H1 (cell line): ENCODE measurements around the gene GRIA4. TPM values are rescaled to one million over a fixed set of nuclear protein-coding genes. Genes with fewer than 3 reads are reported as not detected.

Experiments used
- CTCF ChIA-PET: fragments of 300-600 bp; sonication (Branson Sonifier 250); formaldehyde crosslinking; loops from one replicate; lab custom pipeline; 2021; ENCODE audit not compliant: partially characterized antibody; lab: Charles Lee
- POLR2A ChIA-PET: fragments of 300-600 bp; sonication (Branson Sonifier 250); formaldehyde crosslinking; loops from one replicate; lab custom pipeline; 2021; ENCODE audit warnings: inconsistent platforms; ENCODE audit not compliant: partially characterized antibody; lab: Charles Lee
- DNase-seq, 2 experiments: peaks; one replicate each; pipeline versions ENCODE4 v3.0.0 to v3.0.0-alpha.2; 2010 to 2022; ENCODE audit warnings: low spot score in 2 of 2, low read depth in 1 of 2, mixed read lengths in 1 of 2
- FAIRE-seq: peaks from 2 replicates; lab custom pipeline; 2011; peaks lifted over from hg19 to GRCh38; lab: Jason Lieb, UNC
- H2AFZ ChIP-seq: 2 replicates; pipeline ENCODE4 v1.8.1; 2012; ENCODE audit warnings: low read length, inconsistent platforms
- H2AK5ac ChIP-seq: 2 replicates; pipeline ENCODE4 v1.6.1; 2013; ENCODE audit warnings: low read depth, low read length
- H2BK120ac ChIP-seq: replicated peaks from 2 replicates; pipeline ENCODE3; 2013; ENCODE audit warnings: low read depth, low read length, inconsistent platforms
- H2BK12ac ChIP-seq: 2 replicates; pipeline ENCODE4 v1.6.1; 2013; ENCODE audit warnings: low read depth, low read length
- H2BK15ac ChIP-seq: 2 replicates; pipeline ENCODE4 v1.6.1; 2013; ENCODE audit warnings: low read length
- H2BK20ac ChIP-seq: 2 replicates; pipeline ENCODE4 v1.6.1; 2013; ENCODE audit warnings: low read length
- H2BK5ac ChIP-seq: 2 replicates; pipeline ENCODE4 v1.6.1; 2013; ENCODE audit warnings: low read depth, low read length
- H3K14ac ChIP-seq: 2 replicates; pipeline ENCODE4 v1.6.1; 2013; ENCODE audit warnings: inconsistent platforms; ENCODE audit not compliant: insufficient read length
- H3K18ac ChIP-seq: 2 replicates; pipeline ENCODE4 v1.6.1; 2013; ENCODE audit warnings: low read length; ENCODE audit errors: extremely low read depth
- H3K23ac ChIP-seq: 2 replicates; pipeline ENCODE4 v1.6.1; 2013; ENCODE audit warnings: inconsistent platforms; ENCODE audit not compliant: insufficient read length
- H3K23me2 ChIP-seq: 2 replicates; pipeline ENCODE4 v1.6.1; 2013; ENCODE audit warnings: low read depth, low read length
- H3K27ac ChIP-seq: 2 replicates; pipeline ENCODE4 v1.6.1; 2011; ENCODE audit warnings: low read depth, low read length, inconsistent platforms
- H3K27me3 ChIP-seq, 4 experiments: replicated peaks in 1 of 4; 1 replicate in 1 of 4; 2 replicates in 3 of 4; pipeline versions ENCODE4 v1.6.1 to v1.8.1; 2011 to 2013; ENCODE audit warnings: low read length in 3 of 4, mild to moderate bottlenecking in 3 of 4, inconsistent platforms in 2 of 4, mixed read lengths in 2 of 4, moderate library complexity in 1 of 4; ENCODE audit not compliant: control insufficient read depth in 3 of 4, insufficient read depth in 3 of 4; ENCODE audit errors: extremely low read depth in 1 of 4
- H3K36me3 ChIP-seq, 4 experiments: 2 replicates each; pipeline versions ENCODE4 v1.6.1 to v1.8.1; 2011 to 2013; ENCODE audit warnings: mild to moderate bottlenecking in 4 of 4, low read length in 3 of 4, moderate library complexity in 2 of 4, control low read depth in 1 of 4, inconsistent platforms in 1 of 4; ENCODE audit not compliant: insufficient read depth in 4 of 4, control insufficient read depth in 2 of 4
- H3K4ac ChIP-seq: replicated peaks from 2 replicates; pipeline ENCODE3; 2013; ENCODE audit warnings: low read length, low read depth, mixed read lengths, inconsistent platforms; ENCODE audit not compliant: insufficient read length
- H3K4me1 ChIP-seq, 4 experiments: replicated peaks in 1 of 4; 1 replicate in 1 of 4; 2 replicates in 3 of 4; pipeline versions ENCODE4 v1.6.1 to v1.8.1; 2011 to 2013; ENCODE audit warnings: low read length in 3 of 4, inconsistent platforms in 2 of 4, mixed read lengths in 1 of 4; ENCODE audit not compliant: insufficient read depth in 4 of 4, control insufficient read depth in 3 of 4
- H3K4me2 ChIP-seq, 2 experiments: 2 replicates each; pipeline versions ENCODE4 v1.6.1 to v1.8.1; 2011 to 2013; ENCODE audit warnings: low read depth in 2 of 2, low read length in 2 of 2, control low read depth in 1 of 2, inconsistent platforms in 1 of 2, mild to moderate bottlenecking in 1 of 2; ENCODE audit not compliant: insufficient read depth in 1 of 2
- H3K4me3 ChIP-seq, 4 experiments: fragments of 200-600, 300-600 bp in 1 of 4; sonication (generic), shearing (Covaris generic), sonication (Bioruptor Twin) in 1 of 4; 2 replicates each; pipeline versions ENCODE4 v1.5.1 to v1.8.1; 2011 to 2016; ENCODE audit warnings: low read length in 4 of 4, low read depth in 3 of 4, control low read depth in 2 of 4, inconsistent platforms in 2 of 4, mild to moderate bottlenecking in 2 of 4, mixed read lengths in 1 of 4, moderate library complexity in 1 of 4; ENCODE audit not compliant: insufficient read depth in 2 of 4; ENCODE audit errors: extremely low read depth in 1 of 4
- H3K56ac ChIP-seq: replicated peaks from 2 replicates; pipeline ENCODE3; 2013; ENCODE audit warnings: low read depth, mild to moderate bottlenecking, mixed read lengths, low read length, inconsistent platforms; ENCODE audit not compliant: insufficient read length
- H3K79me1 ChIP-seq: 2 replicates; pipeline ENCODE4 v1.6.1; 2013; ENCODE audit warnings: low read depth, low read length, control low read depth
- H3K79me2 ChIP-seq, 2 experiments: 2 replicates each; pipeline versions ENCODE4 v1.6.1 to v1.8.1; 2012 to 2013; ENCODE audit warnings: low read length in 2 of 2, mild to moderate bottlenecking in 2 of 2, inconsistent platforms in 1 of 2; ENCODE audit not compliant: insufficient read depth in 2 of 2, control insufficient read depth in 1 of 2
- H3K9ac ChIP-seq, 4 experiments: replicated peaks in 1 of 4; 1 replicate in 1 of 4; 2 replicates in 3 of 4; pipeline versions ENCODE4 v1.6.1 to v1.8.1; 2011 to 2013; ENCODE audit warnings: low read depth in 3 of 4, low read length in 3 of 4, control low read depth in 2 of 4, mild to moderate bottlenecking in 2 of 4, moderate library complexity in 2 of 4, inconsistent platforms in 1 of 4; ENCODE audit errors: extremely low read depth in 1 of 4
- H3K9me3 ChIP-seq, 2 experiments: 2 replicates each; pipeline versions ENCODE4 v1.6.1 to v1.8.1; 2012 to 2013; ENCODE audit warnings: mild to moderate bottlenecking in 2 of 2, moderate library complexity in 2 of 2, control low read depth in 1 of 2, inconsistent platforms in 1 of 2, low read depth in 1 of 2, low read length in 1 of 2, mixed read lengths in 1 of 2; ENCODE audit not compliant: insufficient read depth in 2 of 2
- H4K20me1 ChIP-seq, 2 experiments: replicated peaks in 1 of 2; 2 replicates each; pipeline versions ENCODE3 to v1.8.1; 2011 to 2013; ENCODE audit warnings: inconsistent platforms in 2 of 2, low read length in 2 of 2, mild to moderate bottlenecking in 1 of 2; ENCODE audit not compliant: insufficient read depth in 2 of 2, control insufficient read depth in 1 of 2
- H4K5ac ChIP-seq: 2 replicates; pipeline ENCODE4 v1.6.1; 2013; ENCODE audit warnings: low read length, low read depth, mixed read lengths, inconsistent platforms; ENCODE audit not compliant: insufficient read length
- H4K8ac ChIP-seq: 2 replicates; pipeline ENCODE4 v1.8.0; 2013; ENCODE audit warnings: mild to moderate bottlenecking, moderate library complexity, low read length, inconsistent platforms; ENCODE audit not compliant: insufficient read depth; ENCODE audit errors: extremely low read depth
- H4K91ac ChIP-seq: replicated peaks from 2 replicates; pipeline ENCODE3; 2013; ENCODE audit warnings: low read length, mixed read lengths, inconsistent platforms; ENCODE audit not compliant: insufficient read length
- SIN3A ChIP-seq, 2 experiments: IDR thresholded peaks in 1 of 2; conservative IDR thresholded peaks in 1 of 2; 2 replicates each; pipeline ENCODE4 v1.6.1; 2011 to 2012; ENCODE audit warnings: low read length in 2 of 2, improper control_type of control experiment in 1 of 2, low read depth in 1 of 2, mild to moderate bottlenecking in 1 of 2
- WGBS, 2 experiments: shearing (Covaris generic) in 1 of 2; methylation state at CpG; one replicate each; pipeline versions ENCODE4 v1.1.6 to v1.1.7; 2013 to 2015; ENCODE audit warnings: low lambda C conversion rate in 2 of 2, mixed read lengths in 2 of 2, inconsistent platforms in 1 of 2, low coverage in 1 of 2, missing lambda C conversion rate in 1 of 2; ENCODE audit not compliant: insufficient replicate concordance in 2 of 2, insufficient coverage in 1 of 2, insufficient read length in 1 of 2; ENCODE audit errors: extremely low coverage in 1 of 2, missing lambda C conversion rate in 1 of 2; 5-methylcytosine and 5-hydroxymethylcytosine counted together
- polyA plus RNA-seq, 7 experiments: library from polyadenylated mRNA; depleted of rRNA in 3 of 7; stranded (reverse) in 5 of 7; unstranded in 2 of 7; fragments of >200 nt in 5 of 7; fragments of 200-250 nt in 2 of 7; gene quantifications; 1 replicate in 5 of 7; 2 replicates in 1 of 7; 4 replicates in 1 of 7; pipeline versions ENCODE4 v1.2.1 to v1.2.3, GENCODE V29; 2011 to 2013; ENCODE audit warnings: missing spikeins in 2 of 7, mixed read lengths in 2 of 7
- total RNA-seq: library from RNA; stranded (reverse); fragmentation: NEBNext Ultra II Directional; extraction: Animal tissue kit (Norgen Biotek cat#: 25700); gene quantifications from 2 replicates; pipeline ENCODE4 v1.2.1, GENCODE V29; 2021

Gene GRIA4
- total and polyA plus RNA-seq, 2 of the 8 experiments (the other 6 are each of a cell fraction or from before 2014, with no cell fraction given): 12.5 to 21.8 TPM

- Histone ChIP-seq H4K8ac (no peak overlapping the region), H2BK120ac (no peak overlapping the region), H3K4me1 (peaks cover 0 to 9% (median 0%) of the 10 kb centered on the region in 4 experiments; a peak in 2 of 7 replicates), H3K9ac (no peak overlapping the region), H3K23ac (no peak overlapping the region), H2BK15ac (no peak overlapping the region), H3K4me3 (no peak overlapping the region), H2BK20ac (no peak overlapping the region), H2BK12ac (no peak overlapping the region), H3K14ac (no peak overlapping the region), H4K91ac (no peak overlapping the region), H3K79me2 (no peaks in the 10 kb centered on the region), H3K79me1 (no peaks in the 10 kb centered on the region), H3K27me3 (no peaks in the 10 kb centered on the region), H4K20me1 (no peaks in the 10 kb centered on the region), H3K27ac (no peak overlapping the region), H2AFZ (no peak overlapping the region), H4K5ac (no peak overlapping the region), H3K4ac (no peak overlapping the region), H3K23me2 (no peaks in the 10 kb centered on the region), H3K36me3 (no peaks in the 10 kb centered on the region), H3K18ac (no peak overlapping the region), H3K9me3 (no peaks in the 10 kb centered on the region), H2BK5ac (no peak overlapping the region), H3K56ac (no peak overlapping the region), H3K4me2 (no peak overlapping the region), H2AK5ac (no peak overlapping the region)
- 94% methylated on average over 2 of the region's 2 CpGs; no CpG with 5 or more reads in 1 of the 2 experiments for WGBS, 2 experiments
- ChIA-PET CTCF (no interaction called here), POLR2A (no interaction called here)
- no peak for TF ChIP-seq SIN3A (conservative IDR thresholded peaks at IDR 0.05 in 1 of 2, IDR thresholded peaks at IDR 0.05 in 1 of 2; ENCODE audit: low read depth in 1 of 2, low read length in 2 of 2)
- FAIRE-seq (no peak), DNase-seq (no peak)
Measured at GRCh38 chr11:105720096-105720495, 110.2 kb downstream of the GRIA4 start.
